ENCODE measurements around the gene ANKRD13C.

DNA sequence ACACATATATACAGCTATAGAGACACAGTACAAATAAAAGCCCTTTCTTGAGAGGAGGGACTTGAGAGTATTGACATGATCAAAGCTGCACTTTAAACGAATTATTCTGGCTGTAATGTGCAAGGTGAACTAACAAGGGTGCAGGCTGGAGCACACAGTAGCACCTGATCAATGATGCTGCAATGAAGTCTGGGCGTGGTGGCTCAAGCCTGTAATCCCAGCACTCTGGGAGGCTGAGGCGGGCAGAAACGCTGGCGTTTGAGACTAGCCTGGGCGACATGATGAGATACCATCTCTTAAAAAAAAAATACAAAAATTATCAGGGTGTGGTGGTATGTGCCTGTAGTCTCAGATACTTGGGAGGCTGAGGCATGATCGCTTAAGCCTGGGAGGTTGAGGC lies 42.5 kb upstream of the ANKRD13C start:
- TF ChIP-seq CTCF (conservative IDR thresholded peaks at IDR 0.05 in 1 of 2, IDR thresholded peaks at IDR 0.05 in 1 of 2; ENCODE audit: low read depth in 1 of 2, low read length in 2 of 2): no peak
- TF ChIP-seq EZH2 (IDR thresholded peaks at IDR 0.05; ENCODE audit: low read length, missing control alignments): no peak

Data from fibroblast of lung (primary cell).